Measurements from ENCODE around the gene RRP1.
"Not testable (repeated sequence)": the region's sequence is repeated elsewhere in the genome, so short reads cannot be mapped to it uniquely, and the experiment has no call there.

Gene RRP1

DNA sequence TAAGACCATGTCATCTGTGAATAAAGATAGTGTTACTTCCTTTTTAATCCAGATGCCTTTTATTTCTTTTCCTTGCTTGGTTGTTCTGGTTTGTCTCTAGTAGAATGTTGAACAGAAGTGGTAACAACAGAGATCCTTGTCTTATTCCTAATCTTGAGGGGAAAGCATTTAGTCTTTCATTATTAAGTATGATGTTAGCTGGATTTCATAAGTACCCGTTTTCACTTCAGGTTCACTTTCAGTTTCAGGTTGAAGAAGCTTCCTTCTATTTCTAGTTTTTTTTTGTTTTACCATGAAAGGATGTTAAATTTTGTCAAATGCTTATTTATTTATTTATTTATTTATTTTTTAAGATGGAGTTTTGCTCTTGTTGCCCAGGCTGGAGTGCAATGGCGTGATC, 53.4 kb downstream of the RRP1 start:
- no peak for DNase-seq (ENCODE audit: low read depth)
- H3K4me3 ChIP-seq (ENCODE audit: low read depth, low read length) = no peak overlapping the region
- TF ChIP-seq, protein P1, sequence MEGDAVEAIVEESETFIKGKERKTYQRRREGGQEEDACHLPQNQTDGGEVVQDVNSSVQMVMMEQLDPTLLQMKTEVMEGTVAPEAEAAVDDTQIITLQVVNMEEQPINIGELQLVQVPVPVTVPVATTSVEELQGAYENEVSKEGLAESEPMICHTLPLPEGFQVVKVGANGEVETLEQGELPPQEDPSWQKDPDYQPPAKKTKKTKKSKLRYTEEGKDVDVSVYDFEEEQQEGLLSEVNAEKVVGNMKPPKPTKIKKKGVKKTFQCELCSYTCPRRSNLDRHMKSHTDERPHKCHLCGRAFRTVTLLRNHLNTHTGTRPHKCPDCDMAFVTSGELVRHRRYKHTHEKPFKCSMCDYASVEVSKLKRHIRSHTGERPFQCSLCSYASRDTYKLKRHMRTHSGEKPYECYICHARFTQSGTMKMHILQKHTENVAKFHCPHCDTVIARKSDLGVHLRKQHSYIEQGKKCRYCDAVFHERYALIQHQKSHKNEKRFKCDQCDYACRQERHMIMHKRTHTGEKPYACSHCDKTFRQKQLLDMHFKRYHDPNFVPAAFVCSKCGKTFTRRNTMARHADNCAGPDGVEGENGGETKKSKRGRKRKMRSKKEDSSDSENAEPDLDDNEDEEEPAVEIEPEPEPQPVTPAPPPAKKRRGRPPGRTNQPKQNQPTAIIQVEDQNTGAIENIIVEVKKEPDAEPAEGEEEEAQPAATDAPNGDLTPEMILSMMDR (IDR thresholded peaks at IDR 0.05; ENCODE audit: control insufficient read depth, extremely low read depth, insufficient read depth) = no peak

DNA sequence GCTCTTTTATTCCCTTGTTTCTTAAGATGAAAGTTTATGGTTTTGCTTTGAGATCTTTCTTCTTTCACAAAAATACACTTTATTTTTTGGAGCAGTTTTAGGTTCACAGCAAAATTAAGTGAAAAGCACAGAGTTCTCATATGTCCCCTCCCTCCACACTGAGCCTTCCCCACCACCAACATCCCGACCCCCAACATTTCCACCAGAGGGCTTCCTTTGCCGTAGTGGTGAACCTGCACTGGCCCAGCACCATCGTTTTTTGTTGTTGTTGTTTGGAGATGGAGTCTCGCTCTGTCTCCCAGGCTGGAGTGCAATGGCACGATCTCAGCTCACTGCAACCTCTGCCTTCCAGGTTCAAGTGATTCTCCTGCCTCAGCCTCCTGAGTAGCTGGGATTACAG, 55.5 kb downstream of the RRP1 start:
- DNase-seq (ENCODE audit: low read depth); H3K4me3 ChIP-seq (ENCODE audit: low read depth, low read length): not testable (repeated sequence)

DNA sequence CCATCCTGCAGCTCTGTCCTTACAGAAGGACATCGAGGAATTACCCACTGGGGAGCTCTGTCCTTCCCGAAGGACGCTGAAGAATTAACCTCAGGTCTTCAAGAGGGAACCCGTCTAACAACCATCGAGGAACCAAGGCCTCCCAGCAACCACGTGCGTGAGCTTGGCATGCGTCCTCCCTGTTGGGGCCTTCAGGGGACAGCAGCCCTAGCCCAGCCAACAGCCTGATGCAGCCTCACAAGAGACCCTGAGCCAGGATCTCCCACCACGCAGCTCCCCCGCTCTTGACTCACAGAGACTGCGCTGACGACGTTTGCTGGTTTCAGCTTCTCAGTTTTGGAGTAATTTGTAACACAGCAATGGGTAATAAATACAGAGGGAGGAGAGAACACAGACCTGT, 56.0 kb downstream of the RRP1 start:
- TF ChIP-seq, protein P1 (IDR thresholded peaks at IDR 0.05; ENCODE audit: control insufficient read depth, extremely low read depth, insufficient read depth) = no peak

GRCh38 chr21:43846430-43846829, 57.1 kb downstream of the RRP1 start:
- no peak for DNase-seq (ENCODE audit: low read depth)
- TF ChIP-seq, protein P1 (IDR thresholded peaks at IDR 0.05; ENCODE audit: control insufficient read depth, extremely low read depth, insufficient read depth) = no peak
- no peak overlapping the region for H3K4me3 ChIP-seq (ENCODE audit: low read depth, low read length)

More for the DNA sequence above, 56.0 kb downstream of the RRP1 start:
- no peak overlapping the region for H3K4me3 ChIP-seq (ENCODE audit: low read depth, low read length)
- no peak for DNase-seq (ENCODE audit: low read depth)

DNA sequence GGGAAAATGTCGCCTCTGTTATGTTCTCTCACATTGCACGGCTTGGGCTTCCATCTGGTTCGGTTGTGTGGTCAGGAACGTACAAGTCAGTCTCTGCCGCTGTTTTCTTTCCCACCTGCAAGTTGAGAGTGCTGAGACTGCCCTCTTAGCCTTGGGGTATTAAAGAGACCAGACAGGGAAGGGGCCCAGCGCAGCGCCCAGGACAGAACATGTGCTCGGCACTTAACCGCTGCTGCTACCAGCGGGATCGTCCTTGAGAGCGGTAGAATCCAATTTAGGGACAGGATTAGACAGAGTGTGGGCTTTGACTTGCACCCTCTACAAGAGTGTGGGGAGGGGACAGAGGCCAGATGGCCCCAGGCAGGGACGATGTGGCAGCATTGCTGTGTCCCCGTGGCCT, 57.9 kb downstream of the RRP1 start:
- no peak overlapping the region for H3K4me3 ChIP-seq (ENCODE audit: low read depth, low read length)
- TF ChIP-seq, protein P1 (IDR thresholded peaks at IDR 0.05; ENCODE audit: control insufficient read depth, extremely low read depth, insufficient read depth) = no peak
- no peak for DNase-seq (ENCODE audit: low read depth)

- TF ChIP-seq, protein P1 (IDR thresholded peaks at IDR 0.05; ENCODE audit: control insufficient read depth, extremely low read depth, insufficient read depth) = no peak
- H3K4me3 ChIP-seq (ENCODE audit: low read depth, low read length) = no peak overlapping the region
- no peak for DNase-seq (ENCODE audit: low read depth)
Measured at GRCh38 chr21:43848771-43849170, 59.4 kb downstream of the RRP1 start.

GRCh38 chr21:43849532-43850299, 60.3 kb downstream of the RRP1 start:
- H3K4me3 ChIP-seq (ENCODE audit: low read depth, low read length) = no peak overlapping the region
- no peak for DNase-seq (ENCODE audit: low read depth)
- TF ChIP-seq, protein P1 (IDR thresholded peaks at IDR 0.05; ENCODE audit: control insufficient read depth, extremely low read depth, insufficient read depth) = no peak

Data from LNCaP clone FGC (cell line).